ENCODE results near the gene TRIM74. TPM values are rescaled to one million over a fixed set of nuclear protein-coding genes. Genes with fewer than 3 reads are reported as not detected.
"Not testable (repeated sequence)": the region's sequence is repeated elsewhere in the genome, so short reads cannot be mapped to it uniquely, and the experiment has no call there.

The TRIM74 gene
- total RNA-seq (2014; rRNA removed; shearing (Covaris generic)), result 0.21 TPM in 1 of 2 replicates, not detected in the other

- not testable (repeated sequence) for DNase-seq (ENCODE audit: low read depth)
These were observed at the start of gene TRIM74 for GRCh38 chr7:72968980-72969516. TSS of gene TRIM74 (minus strand) at chr7:72969466. CDS start at chr7:72966157, 3,309 bp downstream.

GRCh38 chr7:73006491-73006890, 37.2 kb upstream of the TRIM74 start:
- DNase-seq (ENCODE audit: low read depth), result not testable (repeated sequence)

GRCh38 chr7:73005693-73006447, 36.6 kb upstream of the TRIM74 start:
- peak; percentile 90 for DNase-seq (ENCODE audit: low read depth)

DNA sequence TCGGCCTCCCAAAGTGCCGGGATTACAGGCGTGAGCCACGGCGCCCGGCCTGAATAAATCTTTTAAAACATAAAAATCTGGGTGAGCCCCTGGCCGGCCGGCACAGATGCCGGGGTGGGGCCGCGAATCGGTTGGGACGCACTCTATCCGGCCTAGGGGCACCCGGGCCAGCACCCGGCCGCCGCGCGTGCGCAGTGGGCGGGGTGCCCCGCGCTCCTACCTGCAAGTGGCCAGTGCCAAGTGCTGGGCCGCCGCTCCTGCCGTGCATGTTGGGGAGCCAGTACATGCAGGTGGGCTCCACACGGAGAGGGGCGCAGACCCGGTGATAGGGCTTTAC, 36.1 kb upstream of the TRIM74 start:
- not testable (repeated sequence) for DNase-seq (ENCODE audit: low read depth)

GRCh38 chr7:72997887-72998468, 28.7 kb upstream of the TRIM74 start:
- DNase-seq (ENCODE audit: low read depth), result not testable (repeated sequence)

DNA sequence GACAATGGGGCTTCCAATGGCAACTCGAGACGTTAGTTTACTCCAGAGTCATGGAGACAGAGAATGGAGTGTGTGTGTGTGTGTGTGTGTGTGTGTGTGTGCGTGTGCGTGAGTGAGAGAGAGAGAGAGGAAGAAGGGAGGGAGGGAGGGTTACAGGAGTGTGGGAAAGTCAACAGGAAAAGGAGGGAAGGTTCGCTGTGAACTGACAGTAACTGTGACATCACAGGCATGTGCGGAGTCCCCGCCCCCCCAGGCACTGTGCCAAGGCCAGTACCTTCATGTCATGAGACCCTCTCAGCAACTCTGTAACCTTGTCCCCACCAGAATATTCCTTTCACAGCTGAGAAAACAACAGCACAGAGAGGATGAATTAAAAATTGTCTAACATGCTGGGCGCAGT, 28.2 kb upstream of the TRIM74 start:
- DNase-seq (ENCODE audit: low read depth), result not testable (repeated sequence)

DNA sequence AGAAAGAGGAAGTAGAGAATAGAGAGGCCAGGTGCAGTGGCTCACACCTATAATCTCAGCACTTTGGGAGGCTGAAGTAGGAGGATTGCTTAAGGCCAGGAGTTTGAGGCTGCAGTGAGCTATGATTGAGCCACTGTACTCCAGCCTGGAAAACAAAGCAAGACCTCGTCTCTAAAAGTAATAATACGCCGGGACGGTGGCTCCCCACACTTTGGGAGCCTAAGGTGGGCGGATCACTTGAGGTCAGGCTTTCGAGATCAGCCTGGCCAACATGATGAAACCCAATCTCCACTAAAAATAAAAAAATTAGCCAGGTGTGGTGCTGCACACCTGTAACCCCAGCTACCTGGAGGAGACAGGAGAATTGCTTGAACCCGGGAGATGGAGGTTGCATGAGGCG, 26.2 kb upstream of the TRIM74 start:
- not testable (repeated sequence) for DNase-seq (ENCODE audit: low read depth)

- DNase-seq (ENCODE audit: low read depth), result not testable (repeated sequence)
These were observed 21.1 kb upstream of the TRIM74 start for GRCh38 chr7:72990146-72990913.

DNA sequence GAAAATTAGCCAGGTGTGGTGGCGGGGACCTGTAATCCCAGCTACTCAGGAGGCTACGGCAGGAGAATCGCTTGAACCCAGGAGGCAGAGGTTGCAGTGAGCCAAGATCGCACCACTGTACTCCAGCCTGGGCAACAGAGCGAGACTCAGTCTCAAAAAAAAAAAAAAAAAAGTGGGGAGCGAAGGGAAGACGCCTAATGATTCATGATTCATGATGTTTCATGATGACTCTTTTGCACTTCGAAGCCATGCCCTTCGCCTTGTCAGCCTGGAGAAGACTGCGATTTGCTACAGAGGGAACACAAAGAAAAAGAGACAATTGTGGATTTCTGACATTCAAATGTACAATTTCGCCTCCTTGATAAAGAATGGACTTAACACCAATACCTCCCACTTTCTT, 12.8 kb upstream of the TRIM74 start:
- DNase-seq (ENCODE audit: low read depth), result not testable (repeated sequence)

GRCh38 chr7:72980382-72980781, 11.1 kb upstream of the TRIM74 start:
- DNase-seq (ENCODE audit: low read depth), result not testable (repeated sequence)

GRCh38 chr7:72976434-72976833, 7.2 kb upstream of the TRIM74 start:
- not testable (repeated sequence) for DNase-seq (ENCODE audit: low read depth)

DNA sequence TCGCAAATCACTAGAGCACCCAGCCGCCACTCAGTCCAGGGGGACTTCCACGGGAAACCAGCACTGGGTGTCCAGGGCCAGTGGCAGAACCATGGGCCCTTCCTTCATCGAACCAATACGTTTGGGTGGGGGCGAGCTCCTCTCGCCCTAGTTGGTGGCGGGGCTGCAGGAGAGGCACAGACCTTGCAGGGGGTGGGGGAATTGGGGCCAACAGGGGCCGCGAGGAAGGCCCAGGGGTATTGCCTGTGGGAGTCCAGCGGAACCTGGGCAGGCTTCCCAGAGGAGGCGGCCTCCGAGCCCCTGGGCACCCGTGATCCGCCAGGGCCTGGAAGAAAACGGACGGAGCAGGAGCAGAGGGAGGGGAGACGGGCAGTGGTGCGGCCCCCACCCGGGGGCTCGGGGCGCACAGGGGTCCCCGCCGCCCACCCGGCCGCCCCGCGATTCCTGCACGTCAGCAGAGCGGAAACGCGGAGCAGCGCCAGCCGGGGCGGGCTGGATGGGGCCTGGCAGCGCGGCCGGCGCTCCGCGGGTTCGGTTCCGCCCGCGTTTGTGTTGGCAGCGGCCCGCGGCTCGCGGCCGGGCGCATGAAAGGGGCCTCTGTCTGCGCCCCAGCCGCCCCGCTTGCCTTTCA, 6.5 kb upstream of the TRIM74 start:
- not testable (repeated sequence) for DNase-seq (ENCODE audit: low read depth)

GRCh38 chr7:72974781-72975180, 5.5 kb upstream of the TRIM74 start:
- not testable (repeated sequence) for DNase-seq (ENCODE audit: low read depth)

DNA sequence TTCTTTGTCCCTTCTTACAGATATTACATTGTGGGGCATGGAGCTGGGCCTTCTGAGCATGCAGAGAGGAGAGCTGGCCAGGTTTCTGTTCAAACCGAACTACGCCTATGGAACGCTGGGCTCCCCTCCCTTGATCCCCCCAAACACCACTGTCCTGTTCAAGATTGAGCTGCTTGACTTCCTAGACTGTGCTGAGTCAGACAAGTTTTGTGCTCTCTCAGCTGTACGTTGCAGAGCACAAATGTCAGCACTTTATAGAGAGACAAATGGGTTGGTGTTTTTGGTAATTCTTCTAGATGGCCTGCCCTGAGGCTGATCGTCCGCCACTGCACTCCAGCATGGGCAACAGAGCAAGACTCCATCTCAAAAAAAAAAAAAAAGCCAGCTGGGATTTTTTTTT, 2.2 kb upstream of the TRIM74 start:
- DNase-seq (ENCODE audit: low read depth), result not testable (repeated sequence)

DNA sequence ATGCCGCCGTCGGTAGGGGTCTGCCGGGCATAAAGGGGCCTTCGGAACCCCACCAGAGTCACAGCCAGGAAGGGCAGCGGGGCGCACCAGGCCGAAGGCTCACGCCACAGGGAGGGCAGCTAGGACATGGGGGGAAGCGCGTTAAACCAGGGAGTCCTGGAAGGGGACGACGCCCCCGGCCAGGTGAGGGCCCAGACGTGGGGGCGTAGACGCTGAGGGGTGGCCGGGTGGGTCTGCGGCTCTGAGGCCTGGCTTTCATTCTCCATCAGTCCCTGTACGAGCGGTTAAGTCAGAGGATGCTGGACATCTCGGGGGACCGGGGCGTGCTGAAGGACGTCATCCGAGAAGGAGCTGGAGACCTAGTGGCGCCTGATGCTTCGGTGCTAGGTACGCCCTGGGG, 422 bp upstream of the TRIM74 start:
- not testable (repeated sequence) for DNase-seq (ENCODE audit: low read depth)

DNA sequence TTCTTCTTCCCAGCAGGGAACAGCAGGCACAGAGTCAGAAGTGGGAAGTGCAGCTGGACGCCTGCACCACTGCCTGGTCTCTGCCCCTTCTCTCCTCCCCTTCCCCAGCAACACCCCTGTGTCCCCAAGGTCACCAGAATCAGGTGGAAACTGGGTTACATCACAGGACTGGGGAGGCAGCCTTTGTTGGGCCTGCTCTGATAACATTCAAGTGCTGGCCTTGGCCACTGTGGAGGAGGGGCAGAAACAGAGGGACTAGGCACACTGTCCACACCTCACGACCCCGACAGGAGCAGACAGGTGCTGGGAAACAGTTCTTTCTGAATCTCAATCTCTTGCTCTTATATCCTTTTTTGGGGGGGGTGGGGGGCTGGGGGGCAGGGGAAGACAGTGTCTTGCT, 2.4 kb downstream of the TRIM74 start:
- not testable (repeated sequence) for DNase-seq (ENCODE audit: low read depth)

GRCh38 chr7:72965186-72965975, 3.9 kb downstream of the TRIM74 start:
- DNase-seq (ENCODE audit: low read depth), result not testable (repeated sequence)

- DNase-seq (ENCODE audit: low read depth), result not testable (repeated sequence)
These were observed 6.2 kb downstream of the TRIM74 start for GRCh38 chr7:72963056-72963455.

DNA sequence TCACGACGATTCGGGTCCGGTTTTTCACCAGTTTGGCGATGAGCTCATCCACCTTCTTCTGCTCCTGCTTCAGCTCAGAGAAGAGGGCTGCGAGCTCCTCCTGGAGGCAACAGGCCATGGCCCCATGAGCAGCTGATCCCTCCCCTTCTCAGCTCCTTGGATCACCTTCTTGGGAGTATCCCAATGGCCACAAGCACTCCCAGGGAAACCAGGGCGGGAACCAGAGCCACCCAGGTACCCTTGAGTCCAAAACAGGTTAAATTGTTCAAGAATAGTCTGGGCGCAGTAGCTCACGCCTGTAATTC, 8.0 kb downstream of the TRIM74 start:
- DNase-seq (ENCODE audit: low read depth), result not testable (repeated sequence)

GRCh38 chr7:72960626-72961345, 8.5 kb downstream of the TRIM74 start:
- DNase-seq (ENCODE audit: low read depth), result not testable (repeated sequence)
